Endodermal cell (in vitro differentiated cells): Measurements from ENCODE around the gene CCDC88C. TPM values are rescaled to one million over a fixed set of nuclear protein-coding genes. Genes with fewer than 3 reads are reported as not detected.
A peak's percentile ranks its signal among the peaks of the same experiment; 100 is the strongest.

Experiments used
- DNase-seq: peaks from one replicate; pipeline ENCODE4 v3.0.0-alpha.2; 2017
- H3K27ac ChIP-seq: 2 replicates; pipeline ENCODE4 v1.5.1; 2013; ENCODE audit warnings: mild to moderate bottlenecking, low read depth, low read length, moderate library complexity
- H3K27me3 ChIP-seq: 2 replicates; pipeline ENCODE4 v1.6.1; 2013; ENCODE audit warnings: mild to moderate bottlenecking, low read length, moderate library complexity; ENCODE audit not compliant: insufficient read depth, control insufficient read depth, poor library complexity, severe bottlenecking
- H3K36me3 ChIP-seq: 2 replicates; pipeline ENCODE4 v1.7.0; 2013; ENCODE audit warnings: mild to moderate bottlenecking, low read length, moderate library complexity; ENCODE audit not compliant: control insufficient read depth, insufficient read depth
- H3K4me1 ChIP-seq: one replicate; pipeline ENCODE4 v1.7.0; 2013; ENCODE audit warnings: low read length; ENCODE audit not compliant: control insufficient read depth, insufficient read depth
- H3K4me3 ChIP-seq: 2 replicates; pipeline ENCODE4 v1.5.1; 2013; ENCODE audit warnings: mild to moderate bottlenecking, low read length, moderate library complexity
- H3K9ac ChIP-seq: 2 replicates; pipeline ENCODE4 v1.6.1; 2013; ENCODE audit warnings: mild to moderate bottlenecking, low read length, moderate library complexity; ENCODE audit not compliant: poor library complexity, severe bottlenecking; ENCODE audit errors: extremely low read depth
- H3K9me3 ChIP-seq: 2 replicates; pipeline ENCODE4 v1.6.1; 2013; ENCODE audit warnings: mild to moderate bottlenecking, low read length, moderate library complexity; ENCODE audit not compliant: control insufficient read depth
- H3K27ac Mint-ChIP-seq: 2 replicates; pipeline ENCODE4 v1.8.0; 2020; ENCODE audit warnings: mixed read lengths
- H3K27me3 Mint-ChIP-seq: 2 replicates; pipeline ENCODE4 v1.8.0; 2021; ENCODE audit warnings: mild to moderate bottlenecking, mixed read lengths; ENCODE audit not compliant: insufficient read depth
- H3K36me3 Mint-ChIP-seq: 2 replicates; pipeline ENCODE4 v1.8.0; 2020; ENCODE audit warnings: low read depth, mixed read lengths
- H3K4me1 Mint-ChIP-seq: 2 replicates; pipeline ENCODE4 v1.8.0; 2020; ENCODE audit warnings: mixed read lengths
- H3K4me3 Mint-ChIP-seq: 2 replicates; pipeline ENCODE4 v1.8.0; 2020; ENCODE audit warnings: mild to moderate bottlenecking, moderate library complexity, mixed read lengths
- H3K9me3 Mint-ChIP-seq: 2 replicates; pipeline ENCODE4 v1.8.0; 2020; ENCODE audit warnings: mild to moderate bottlenecking, mixed read lengths
- CTCF ChIP-seq: fragments of 200-600 bp; sonication (generic); conservative IDR thresholded peaks from 2 replicates; pipeline ENCODE4 v1.5.0; 2021; ENCODE audit warnings: antibody characterized with exemption, mild to moderate bottlenecking
- WGBS, 2 experiments: methylation state at CpG; one replicate each; pipeline versions ENCODE4 v1.1.5 to v1.1.7; 2013; ENCODE audit warnings: missing lambda C conversion rate in 2 of 2, mixed read lengths in 1 of 2; ENCODE audit not compliant: insufficient coverage in 1 of 2, insufficient read length in 1 of 2; 5-methylcytosine and 5-hydroxymethylcytosine counted together
- total RNA-seq, 2 donors: library from RNA; stranded (reverse); fragmentation: NEBNext Ultra II Directional in 1 of 2; extraction: Animal tissue kit (Norgen Biotek cat#: 25700) in 1 of 2; gene quantifications; 2 replicates in 1 of 2; 3 replicates in 1 of 2; pipeline ENCODE4 v1.2.1, GENCODE V29; 2021

The CCDC88C gene
- total RNA-seq, 2 donors from 2014 or later: 50.0 to 50.5 TPM

GRCh38 chr14:91354979-91355685 lies 62.5 kb downstream of the CCDC88C start:
- H3K27ac ChIP-seq: no peak overlapping the region
- no peaks in the 10 kb centered on the region for H3K9me3 ChIP-seq
- no peaks in the 10 kb centered on the region for H3K4me1 ChIP-seq
- no peaks in the 10 kb centered on the region for H3K9me3 Mint-ChIP-seq
- H3K9ac ChIP-seq: no peak overlapping the region
- peaks cover 3% of the 10 kb centered on the region for H3K36me3 ChIP-seq
- WGBS, 2 experiments: 86% methylated on average over 25 to 27 of the region's 27 CpGs
- peaks cover 18% of the 10 kb centered on the region for H3K36me3 Mint-ChIP-seq
- no peaks in the 10 kb centered on the region for H3K27me3 ChIP-seq
- H3K4me3 ChIP-seq: no peak overlapping the region
- no peaks in the 10 kb centered on the region for H3K27me3 Mint-ChIP-seq
- H3K4me1 Mint-ChIP-seq: peaks cover 10% of the 10 kb centered on the region
- DNase-seq: peak; percentile 93
- no peak overlapping the region for H3K4me3 Mint-ChIP-seq
- H3K27ac Mint-ChIP-seq: no peak overlapping the region
- peak; percentile 83 for TF ChIP-seq CTCF

GRCh38 chr14:91354221-91354916 lies 63.3 kb downstream of the CCDC88C start:
- no peaks in the 10 kb centered on the region for H3K4me1 ChIP-seq
- no peak overlapping the region for H3K27ac ChIP-seq
- no peaks in the 10 kb centered on the region for H3K9me3 ChIP-seq
- H3K27me3 Mint-ChIP-seq: no peaks in the 10 kb centered on the region
- H3K36me3 Mint-ChIP-seq: peaks cover 18% of the 10 kb centered on the region
- no peak for DNase-seq
- 90 to 94% methylated on average over 11 to 14 of the region's 14 CpGs for WGBS, 2 experiments
- no peak overlapping the region for H3K4me3 ChIP-seq
- no peaks in the 10 kb centered on the region for H3K27me3 ChIP-seq
- no peaks in the 10 kb centered on the region for H3K9me3 Mint-ChIP-seq
- peaks cover 3% of the 10 kb centered on the region for H3K36me3 ChIP-seq
- no peak overlapping the region for H3K9ac ChIP-seq
- H3K4me3 Mint-ChIP-seq: no peak overlapping the region
- H3K27ac Mint-ChIP-seq: no peak overlapping the region
- peaks cover 11% of the 10 kb centered on the region for H3K4me1 Mint-ChIP-seq
- TF ChIP-seq CTCF: no peak

GRCh38 chr14:91352728-91353692 lies 64.6 kb downstream of the CCDC88C start:
- Histone ChIP-seq H3K27me3 (no peaks in the 10 kb centered on the region), H3K27ac (peak overlapping the region; percentile 68), H3K9me3 (no peaks in the 10 kb centered on the region), H3K4me1 (no peaks in the 10 kb centered on the region), H3K36me3 (no peaks in the 10 kb centered on the region), H3K4me3 (no peak overlapping the region), H3K9ac (no peak overlapping the region)
- WGBS, 2 experiments: 88 to 92% methylated on average over 15 to 17 of the region's 17 CpGs
- Mint-ChIP-seq H3K27me3 (no peaks in the 10 kb centered on the region), H3K4me3 (no peak overlapping the region), H3K4me1 (peaks cover 21% of the 10 kb centered on the region), H3K36me3 (peaks cover 9% of the 10 kb centered on the region), H3K9me3 (peaks cover 4% of the 10 kb centered on the region), H3K27ac (peak overlapping the region; percentile 53)
- DNase-seq: no peak
- no peak for TF ChIP-seq CTCF
